IMR-90 (cell line): Measurements from ENCODE around the gene ZW10. TPM values are rescaled to one million over a fixed set of nuclear protein-coding genes. Genes with fewer than 3 reads are reported as not detected.

Experiments used
- ATAC-seq: fragments of 200-7000 bp; cut with Tn5 transposase; 2 replicates; pipeline ENCODE4 v1.9.1; 2020; ENCODE audit warnings: low read depth, mild to moderate bottlenecking, moderate library complexity
- BruUV-seq: library from RNA; stranded (reverse); fragments of 400-500 nt; replicated peaks from 2 replicates; lab custom pipeline; 2021; lab: Mats Ljungman, UMichigan
- CTCF ChIA-PET: fragments of 300-600 bp; formaldehyde crosslinking; extraction: SDS; loops from one replicate; lab custom pipeline; 2021; ENCODE audit warnings: antibody characterized with exemption; lab: Yijun Ruan, JAX
- POLR2A ChIA-PET: fragments of 300-600 bp; sonication (Branson Sonifier 250); formaldehyde crosslinking; loops from one replicate; lab custom pipeline; 2022; ENCODE audit warnings: antibody characterized with exemption; ENCODE audit not compliant: unreplicated experiment; lab: Charles Lee
- DNase-seq: peaks from one replicate; pipeline ENCODE4 v3.0.0; 2013
- H2AFZ ChIP-seq: replicated peaks from 2 replicates; pipeline ENCODE3; 2013; ENCODE audit warnings: low read length, mild to moderate bottlenecking; ENCODE audit not compliant: poor library complexity
- H2AK5ac ChIP-seq: 2 replicates; pipeline ENCODE4 v1.6.1; 2013; ENCODE audit warnings: low read depth, low read length, inconsistent platforms
- H2AK9ac ChIP-seq: replicated peaks from 2 replicates; pipeline ENCODE3; 2013; ENCODE audit warnings: mild to moderate bottlenecking, low read depth, low read length, moderate library complexity; ENCODE audit not compliant: poor library complexity
- H2BK120ac ChIP-seq: 2 replicates; pipeline ENCODE4 v1.6.1; 2013; ENCODE audit warnings: low read depth, low read length, inconsistent platforms
- H2BK15ac ChIP-seq: 3 replicates; pipeline ENCODE4 v1.6.1; 2013; ENCODE audit warnings: low read depth, low read length, inconsistent platforms
- H2BK20ac ChIP-seq: 2 replicates; pipeline ENCODE4 v1.6.1; 2013; ENCODE audit warnings: low read depth, mild to moderate bottlenecking, inconsistent platforms, low read length, moderate library complexity
- H2BK5ac ChIP-seq: 2 replicates; pipeline ENCODE4 v1.6.1; 2013; ENCODE audit warnings: mild to moderate bottlenecking, low read depth, low read length, inconsistent platforms; ENCODE audit not compliant: poor library complexity, severe bottlenecking
- H3K14ac ChIP-seq: replicated peaks from 2 replicates; pipeline ENCODE4 v1.6.1; 2013; ENCODE audit warnings: low read depth, low read length, inconsistent platforms
- H3K18ac ChIP-seq: 2 replicates; pipeline ENCODE4 v1.6.1; 2013; ENCODE audit warnings: low read depth, low read length, control low read depth
- H3K23ac ChIP-seq: 2 replicates; pipeline ENCODE4 v1.6.1; 2013; ENCODE audit warnings: low read depth, low read length, inconsistent platforms
- H3K27ac ChIP-seq: 2 replicates; pipeline ENCODE4 v1.5.1; 2013; ENCODE audit warnings: mild to moderate bottlenecking, control low read depth, low read length; ENCODE audit not compliant: insufficient read depth
- H3K27me3 ChIP-seq: 2 replicates; pipeline ENCODE4 v1.6.1; 2013; ENCODE audit warnings: low read length; ENCODE audit not compliant: control insufficient read depth, insufficient read depth
- H3K36me3 ChIP-seq: 2 replicates; pipeline ENCODE4 v1.6.1; 2013; ENCODE audit warnings: low read length, mixed read lengths; ENCODE audit not compliant: control insufficient read depth, insufficient read depth
- H3K4ac ChIP-seq: 2 replicates; pipeline ENCODE4 v1.6.1; 2013; ENCODE audit warnings: low read depth, low read length, inconsistent platforms
- H3K4me1 ChIP-seq: 2 replicates; pipeline ENCODE4 v1.6.1; 2013; ENCODE audit warnings: low read length, mixed read lengths; ENCODE audit not compliant: control insufficient read depth, insufficient read depth
- H3K4me2 ChIP-seq: 2 replicates; pipeline ENCODE4 v1.6.1; 2013; ENCODE audit warnings: low read depth, mild to moderate bottlenecking, control low read depth, low read length, moderate library complexity
- H3K4me3 ChIP-seq: 2 replicates; pipeline ENCODE4 v1.5.1; 2013; ENCODE audit warnings: low read depth, mild to moderate bottlenecking, control low read depth, low read length, moderate library complexity; ENCODE audit not compliant: insufficient read depth
- H3K56ac ChIP-seq: 2 replicates; pipeline ENCODE4 v1.6.1; 2013; ENCODE audit warnings: low read length, inconsistent platforms; ENCODE audit not compliant: insufficient read depth; ENCODE audit errors: extremely low read depth
- H3K79me1 ChIP-seq, 2 experiments: 2 replicates each; pipeline ENCODE4 v1.6.1; 2013; ENCODE audit warnings: low read length in 2 of 2, inconsistent platforms in 1 of 2, low read depth in 1 of 2
- H3K9ac ChIP-seq: 2 replicates; pipeline ENCODE4 v1.6.1; 2013; ENCODE audit warnings: low read depth, low read length, control low read depth
- H3K9me1 ChIP-seq: 2 replicates; pipeline ENCODE4 v1.6.1; 2013; ENCODE audit warnings: low read length, inconsistent platforms; ENCODE audit not compliant: insufficient read depth
- H3K9me3 ChIP-seq: 2 replicates; pipeline ENCODE4 v1.6.1; 2013; ENCODE audit warnings: low read length; ENCODE audit not compliant: control insufficient read depth, insufficient read depth
- H4K20me1 ChIP-seq: 2 replicates; pipeline ENCODE4 v1.6.1; 2013; ENCODE audit warnings: low read length, inconsistent platforms; ENCODE audit not compliant: insufficient read depth
- H4K5ac ChIP-seq: 2 replicates; pipeline ENCODE4 v1.6.1; 2013; ENCODE audit warnings: mild to moderate bottlenecking, low read depth, low read length, control low read depth
- H4K8ac ChIP-seq, 2 experiments: 2 replicates each; pipeline ENCODE4 v1.6.1; 2013; ENCODE audit warnings: low read depth in 2 of 2, low read length in 2 of 2, control low read depth in 1 of 2, inconsistent platforms in 1 of 2
- H4K91ac ChIP-seq: 2 replicates; pipeline ENCODE4 v1.6.1; 2013; ENCODE audit warnings: low read depth, low read length, inconsistent platforms; ENCODE audit not compliant: insufficient read depth
- CTCF ChIP-seq: conservative IDR thresholded peaks from 2 replicates; pipeline ENCODE4 v1.5.1; 2012; ENCODE audit warnings: mild to moderate bottlenecking, low read depth, low read length, improper control_type of control experiment
- USF2 ChIP-seq: fragments of 150-350 bp; IDR thresholded peaks from 2 replicates; pipeline ENCODE4 v1.6.1; 2017; ENCODE audit warnings: mild to moderate bottlenecking, antibody characterized with exemption, low read length, low read depth
- WGBS, 2 experiments: methylation state at CpG; one replicate each; pipeline versions ENCODE4 v1.1.5 to v1.1.7; 2013; ENCODE audit warnings: missing lambda C conversion rate in 2 of 2; ENCODE audit not compliant: insufficient read length in 1 of 2; ENCODE audit errors: extremely low coverage in 2 of 2; 5-methylcytosine and 5-hydroxymethylcytosine counted together
- dilution Hi-C: fragments of 300-500 bp; cut with HindIII; formaldehyde crosslinking; loops from one replicate; pipeline ENCODE4 v1.14.3; 2018; ENCODE audit warnings: low sequenced_read_pairs; ENCODE audit not compliant: unreplicated experiment
- in situ Hi-C: fragments of 300-500 bp; cut with MboI; formaldehyde crosslinking; loops from 3 replicates; pipeline ENCODE4 v1.14.3; 2019; ENCODE audit warnings: low sequenced_read_pairs, inconsistent platforms, mixed read lengths
- intact Hi-C: fragments of 100-400 bp; cut with micrococcal nuclease; formaldehyde crosslinking; loops from 2 replicates; pipeline ENCODE4 v1.10.0; 2022
- polyA plus RNA-seq, 3 experiments: library from polyadenylated mRNA; depleted of rRNA; stranded (reverse); fragments of >200 nt; gene quantifications; 2 replicates each; pipeline ENCODE4 v1.2.3, GENCODE V29; 2012; ENCODE audit warnings: low replicate concordance in 1 of 3
- total RNA-seq: library from RNA; depleted of rRNA; stranded (reverse); fragments of >200 nt; gene quantifications from 2 replicates; pipeline ENCODE4 v1.2.3, GENCODE V29; 2012

Gene ZW10
- total and polyA plus RNA-seq, 2 of the 4 experiments (the other 2 are of a cell fraction): 10.3 to 30.6 TPM

GRCh38 chr11:113698515-113698914, 75.0 kb downstream of the ZW10 start:
- no peak overlapping the region for H2BK5ac ChIP-seq
- no peak for ATAC-seq
- TF ChIP-seq CTCF (no peak), USF2 (no peak)
- H4K91ac ChIP-seq: no peak overlapping the region
- H3K27me3 ChIP-seq: no peaks in the 10 kb centered on the region; the same call in 1 of the 2 replicates
- no peak overlapping the region for H2AK9ac ChIP-seq
- BruUV-seq: no TSS peak
- H3K56ac ChIP-seq: no peak overlapping the region
- DNase-seq: no peak
- no peak overlapping the region for H2BK20ac ChIP-seq
- H3K9me3 ChIP-seq: no peaks in the 10 kb centered on the region
- H3K79me1 ChIP-seq: no peaks in the 10 kb centered on the region
- no peaks in the 10 kb centered on the region for H3K36me3 ChIP-seq
- no peaks in the 10 kb centered on the region for H4K20me1 ChIP-seq
- ChIA-PET CTCF (no interaction called here), POLR2A (no interaction called here)
- in situ Hi-C loops (no loop called here), dilution Hi-C loops (no loop called here), intact Hi-C loops (no loop called here)
- H3K23ac ChIP-seq: no peak overlapping the region
- no peak overlapping the region for H3K14ac ChIP-seq
- H4K8ac ChIP-seq: no peak overlapping the region
- H3K9me1 ChIP-seq: no peaks in the 10 kb centered on the region
- 17% methylated on average over 2 of the region's 3 CpGs; no CpG with 5 or more reads in 1 of the 2 experiments for WGBS, 2 experiments
- no peaks in the 10 kb centered on the region; the same call in 1 of the 2 replicates for H3K4me1 ChIP-seq
- H3K27ac ChIP-seq: no peak overlapping the region
- H2BK15ac ChIP-seq: no peak overlapping the region
- no peak overlapping the region for H3K4me3 ChIP-seq
- no peak overlapping the region for H3K18ac ChIP-seq
- no peak overlapping the region; the same call in 1 of the 2 replicates for H2AK5ac ChIP-seq
- no peak overlapping the region for H3K4ac ChIP-seq
- H4K5ac ChIP-seq: no peak overlapping the region
- no peak overlapping the region for H2BK120ac ChIP-seq
- no peak overlapping the region for H3K9ac ChIP-seq
- no peak overlapping the region for H3K4me2 ChIP-seq
- H2AFZ ChIP-seq: no peak overlapping the region
